Lower leg skin (tissue), 4 donors: ENCODE results near the gene IKZF1. TPM values are rescaled to one million over a fixed set of nuclear protein-coding genes. Genes with fewer than 3 reads are reported as not detected.

Experiments
- DNase-seq, 2 donors: peaks; one replicate each; pipeline ENCODE4 v3.0.0-alpha.2; 2019; ENCODE audit warnings: low spot score in 2 of 2
- H3K4me3 ChIP-seq: fragments of 200-600 bp; sonication (generic); 2 replicates; pipeline ENCODE4 v1.5.1; 2017; ENCODE audit warnings: mild to moderate bottlenecking, low read depth; ENCODE audit not compliant: poor library complexity, severe bottlenecking
- CTCF ChIP-seq, 3 donors: fragments of 450-650 bp; IDR thresholded peaks; one replicate each; pipeline ENCODE4 v1.5.1; 2016; ENCODE audit warnings: antibody characterized with exemption in 3 of 3, mild to moderate bottlenecking in 3 of 3, moderate library complexity in 2 of 3
- POLR2A ChIP-seq, 2 donors: fragments of 450-650 bp; IDR thresholded peaks; one replicate each; pipeline ENCODE4 v1.6.1; 2016 to 2017; ENCODE audit warnings: antibody characterized with exemption in 2 of 2, mild to moderate bottlenecking in 1 of 2, moderate library complexity in 1 of 2
- WGBS, 2 donors: methylation state at CpG; one replicate each; pipeline ENCODE4 v1.1.5; 2018; 5-methylcytosine and 5-hydroxymethylcytosine counted together
- intact Hi-C: fragments of 100-400 bp; cut with DNase I; formaldehyde crosslinking; loops from one replicate; pipeline ENCODE4 v1.15.0; 2023; ENCODE audit warnings: low total_unique reads
- total RNA-seq, 4 donors: library from RNA; depleted of rRNA; stranded (reverse); fragments of >200 nt; gene quantifications; one replicate each; pipeline ENCODE4 v1.1.0, GENCODE V29; 2016

Gene IKZF1
- total RNA-seq, 4 donors from 2014 or later, result 5.3 to 10.8 (median 7.6) TPM

- WGBS, 2 donors, result 86 to 95% methylated on average over 8 of the region's 8 CpGs
- intact Hi-C loops, result loop anchor here (5.0 kb wide), 1 partner anchor 1371 kb away; no protein-coding TSS in a partner anchor
- H3K4me3 ChIP-seq, result no peak overlapping the region
- no peak for DNase-seq
- TF ChIP-seq CTCF (IDR thresholded peaks at IDR 0.05), result no peak
- TF ChIP-seq POLR2A (IDR thresholded peaks at IDR 0.05), result no peak
Measured at GRCh38 chr7:50348469-50349162, 44.1 kb downstream of the IKZF1 start.

- H3K4me3 ChIP-seq, result no peak overlapping the region
- DNase-seq, result no peak
- intact Hi-C loops, result loop anchor here (5.0 kb wide), 1 partner anchor 1372 kb away; no protein-coding TSS in a partner anchor
- no peak for TF ChIP-seq CTCF (IDR thresholded peaks at IDR 0.05)
- TF ChIP-seq POLR2A (IDR thresholded peaks at IDR 0.05), result no peak
- WGBS, 2 donors, result 84 to 91% methylated on average over 6 of the region's 6 CpGs
Measured at GRCh38 chr7:50349399-50349798, 44.9 kb downstream of the IKZF1 start.

- no peak for TF ChIP-seq CTCF (IDR thresholded peaks at IDR 0.05)
- no peak for TF ChIP-seq POLR2A (IDR thresholded peaks at IDR 0.05)
Measured at GRCh38 chr7:50349963-50350944, 45.7 kb downstream of the IKZF1 start.

GRCh38 chr7:50351267-50351666 lies 46.8 kb downstream of the IKZF1 start:
- no peak for DNase-seq
- intact Hi-C loops, result no loop called here
- TF ChIP-seq POLR2A (IDR thresholded peaks at IDR 0.05), result no peak
- no peak for TF ChIP-seq CTCF (IDR thresholded peaks at IDR 0.05)
- WGBS, 2 donors, result 53 to 80% methylated on average over 2 of the region's 2 CpGs
- no peak overlapping the region for H3K4me3 ChIP-seq

More at GRCh38 chr7:50349963-50350944, 45.7 kb downstream of the IKZF1 start:
- no peak for DNase-seq
- 78 to 81% methylated on average over 18 of the region's 18 CpGs for WGBS, 2 donors
- no peak overlapping the region for H3K4me3 ChIP-seq
- intact Hi-C loops, result loop anchor here (5.0 kb wide), 1 partner anchor 1373 kb away; no protein-coding TSS in a partner anchor

- DNase-seq, result no peak
- intact Hi-C loops, result no loop called here
- TF ChIP-seq POLR2A (IDR thresholded peaks at IDR 0.05) (no peak), CTCF (IDR thresholded peaks at IDR 0.05) (no peak)
- no peak overlapping the region for H3K4me3 ChIP-seq
- WGBS, 2 donors, result 75 to 80% methylated on average over 3 of the region's 3 CpGs
Measured at GRCh38 chr7:50352282-50352681, 47.8 kb downstream of the IKZF1 start.
